Activated naive CD8-positive, alpha-beta T cell treated with anti-CD3 and anti-CD28 coated beads, Interleukin-2, amount 50 U/mL, for 24 hours (primary cell): ENCODE data around the gene VPS25.
A peak's percentile ranks its signal among the peaks of the same experiment; 100 is the strongest.
"Not testable (repeated sequence)": the region's sequence is repeated elsewhere in the genome, so short reads cannot be mapped to it uniquely, and the experiment has no call there.

ENCODE experiments used
- ATAC-seq: fragments of 150-1000 bp; cut with Tn5 transposase; one replicate; pipeline ENCODE4 v1.10.0; 2021
- DNase-seq: peaks from one replicate; pipeline ENCODE4 v3.0.0; 2021
- H3K27ac Mint-ChIP-seq: one replicate; pipeline ENCODE4 v1.8.0; 2021; ENCODE audit warnings: mild to moderate bottlenecking, mixed read lengths
- H3K27me3 Mint-ChIP-seq: one replicate; pipeline ENCODE4 v1.8.0; 2021; ENCODE audit warnings: mixed read lengths
- H3K36me3 Mint-ChIP-seq: one replicate; pipeline ENCODE4 v1.8.0; 2021; ENCODE audit warnings: low read depth, mixed read lengths
- H3K4me1 Mint-ChIP-seq: one replicate; pipeline ENCODE4 v1.8.0; 2021; ENCODE audit warnings: mixed read lengths
- H3K4me3 Mint-ChIP-seq: one replicate; pipeline ENCODE4 v1.8.0; 2021; ENCODE audit warnings: mild to moderate bottlenecking, moderate library complexity, mixed read lengths
- H3K9me3 Mint-ChIP-seq: one replicate; pipeline ENCODE4 v1.8.0; 2021; ENCODE audit warnings: mixed read lengths

VPS25 gene

DNA sequence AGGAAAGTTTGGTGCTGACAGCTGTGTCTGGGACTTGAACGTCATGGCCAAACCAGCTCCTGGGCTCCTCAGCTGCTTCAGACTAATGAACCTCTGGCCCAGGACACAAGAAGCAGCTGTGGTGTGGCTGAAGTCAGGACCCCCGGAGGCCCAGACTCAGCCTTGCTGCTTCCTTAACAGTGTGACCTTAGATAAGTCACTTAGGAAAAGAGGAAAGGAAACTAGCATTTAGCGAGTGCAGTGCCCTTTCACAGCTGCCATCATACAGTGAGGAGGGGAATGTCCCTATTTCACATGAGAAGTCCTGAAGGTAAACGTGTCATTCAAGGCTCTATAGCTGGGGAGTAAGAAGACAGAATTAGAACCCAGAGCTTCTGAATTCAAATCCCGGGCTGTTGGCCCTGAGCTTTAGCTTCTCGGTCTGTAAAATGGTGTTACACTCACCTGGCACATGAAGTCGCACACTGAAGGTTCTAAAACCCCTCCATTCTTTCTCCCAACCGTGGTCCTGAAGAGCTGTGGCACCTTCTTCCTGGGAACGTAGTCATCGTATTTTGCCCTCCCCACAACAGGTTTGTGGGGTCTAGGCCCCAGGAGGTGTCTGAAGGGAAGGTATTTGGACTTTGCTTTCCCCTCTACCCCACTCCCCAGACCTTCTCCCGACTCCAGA lies 13.1 kb upstream of the VPS25 start:
- no peak overlapping the region for H3K4me3 Mint-ChIP-seq
- H3K27ac Mint-ChIP-seq, result no peak overlapping the region
- DNase-seq (no peak), ATAC-seq (peak; percentile 76)
- peaks cover 9% of the 10 kb centered on the region for H3K4me1 Mint-ChIP-seq
- H3K9me3 Mint-ChIP-seq, result no peaks in the 10 kb centered on the region
- H3K36me3 Mint-ChIP-seq, result no peaks in the 10 kb centered on the region
- H3K27me3 Mint-ChIP-seq, result peaks cover 50% of the 10 kb centered on the region

GRCh38 chr17:42760652-42761581 lies 12.3 kb upstream of the VPS25 start, which contains the start of gene RAMP2:
Gene RAMP2, plus strand, starts transcription at chr17:42761227. Its CDS starts 35 bp downstream, at chr17:42761262.
- peaks cover 54% of the 10 kb centered on the region for H3K27me3 Mint-ChIP-seq
- H3K4me1 Mint-ChIP-seq, result peaks cover 9% of the 10 kb centered on the region
- H3K27ac Mint-ChIP-seq, result no peak within 1 kb of the TSS
- DNase-seq, result peak; percentile 27
- no peaks in the 10 kb centered on the region for H3K36me3 Mint-ChIP-seq
- no peaks in the 10 kb centered on the region for H3K9me3 Mint-ChIP-seq
- peak within 1 kb of the TSS; percentile 4 for H3K4me3 Mint-ChIP-seq
- no peak for ATAC-seq

GRCh38 chr17:42761638-42762037 lies 11.6 kb upstream of the VPS25 start:
- Mint-ChIP-seq H3K36me3 (no peaks in the 10 kb centered on the region), H3K27me3 (peaks cover 49% of the 10 kb centered on the region), H3K9me3 (no peaks in the 10 kb centered on the region), H3K4me3 (peak overlapping the region; percentile 4), H3K27ac (no peak overlapping the region), H3K4me1 (peaks cover 9% of the 10 kb centered on the region)
- ATAC-seq, result no peak
- no peak for DNase-seq

DNA sequence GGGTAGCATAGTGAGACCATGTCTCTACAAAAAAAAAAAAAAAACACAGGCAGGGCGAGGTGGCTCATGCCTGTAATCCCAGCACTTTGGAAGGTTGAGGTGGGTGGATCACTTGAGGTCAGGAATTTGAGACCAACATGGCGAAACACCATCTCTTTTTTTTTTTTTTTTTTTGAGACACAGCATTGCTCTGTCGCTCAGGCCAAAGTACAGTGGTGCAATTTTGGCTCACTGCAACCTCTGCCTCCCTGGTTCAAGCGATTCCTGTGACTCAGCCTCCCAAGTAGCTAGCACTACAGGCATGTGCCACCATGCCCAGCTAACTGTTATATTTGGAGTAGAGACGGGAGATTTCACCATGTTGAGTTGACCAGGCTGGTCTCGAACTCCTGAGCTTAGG lies 7.1 kb upstream of the VPS25 start:
- ATAC-seq (no peak), DNase-seq (no peak)
- Mint-ChIP-seq H3K4me1 (no peaks in the 10 kb centered on the region), H3K27me3 (peaks cover 37% of the 10 kb centered on the region), H3K27ac (no peak overlapping the region), H3K9me3 (no peaks in the 10 kb centered on the region), H3K4me3 (no peak overlapping the region), H3K36me3 (no peaks in the 10 kb centered on the region)

DNA sequence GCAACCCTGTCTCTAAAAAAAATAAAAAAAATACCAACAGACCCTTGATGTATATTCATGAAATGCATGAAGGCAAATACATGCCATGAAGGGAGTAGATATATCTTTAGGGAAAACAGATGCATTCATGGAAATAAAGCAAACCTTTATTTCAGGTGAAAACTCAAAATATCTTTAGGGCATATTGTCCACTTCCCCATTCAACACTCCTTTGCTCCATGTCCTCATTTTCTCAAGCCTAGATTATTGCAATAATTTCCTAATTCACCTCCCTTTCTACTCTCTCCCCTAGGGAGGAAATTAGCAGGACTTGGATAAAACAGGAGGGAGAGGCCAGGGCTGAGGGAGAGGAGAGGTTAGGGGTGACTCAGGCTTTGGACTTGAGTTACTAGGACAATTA lies 5.7 kb upstream of the VPS25 start:
- H3K27me3 Mint-ChIP-seq, result peaks cover 28% of the 10 kb centered on the region
- H3K27ac Mint-ChIP-seq, result no peak overlapping the region
- H3K36me3 Mint-ChIP-seq, result no peaks in the 10 kb centered on the region

GRCh38 chr17:42768006-42768405 lies 5.2 kb upstream of the VPS25 start:
- H3K27ac Mint-ChIP-seq, ATAC-seq, H3K36me3 Mint-ChIP-seq, H3K9me3 Mint-ChIP-seq, H3K4me1 Mint-ChIP-seq, DNase-seq, H3K4me3 Mint-ChIP-seq: not testable (repeated sequence)
- H3K27me3 Mint-ChIP-seq, result peaks cover 23% of the 10 kb centered on the region

More for the DNA sequence above, 5.7 kb upstream of the VPS25 start:
- Mint-ChIP-seq H3K4me1 (peaks cover 4% of the 10 kb centered on the region), H3K9me3 (no peaks in the 10 kb centered on the region), H3K4me3 (no peak overlapping the region)
- ATAC-seq (no peak), DNase-seq (no peak)

DNA sequence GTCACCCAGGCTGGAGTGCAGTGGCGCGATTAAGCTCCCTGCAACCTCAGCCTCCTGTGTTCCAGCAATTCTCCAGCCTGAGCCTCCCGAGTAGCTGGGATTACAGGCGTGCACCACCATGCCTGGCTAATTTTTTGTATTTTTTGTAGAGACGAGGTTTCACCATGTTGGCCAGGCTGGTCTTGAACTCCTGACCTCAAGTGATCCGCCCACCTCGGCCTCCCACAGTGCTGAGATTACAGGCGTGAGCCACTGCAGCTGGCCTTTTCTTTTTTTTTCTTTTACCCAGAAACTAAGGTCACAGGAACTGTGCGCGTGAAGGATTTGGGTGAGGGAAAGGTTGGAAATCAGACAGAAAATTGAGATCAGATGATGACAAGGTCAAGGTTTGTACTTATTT lies 3.3 kb upstream of the VPS25 start:
- not testable (repeated sequence) for H3K9me3 Mint-ChIP-seq, H3K27ac Mint-ChIP-seq, H3K4me3 Mint-ChIP-seq, DNase-seq, ATAC-seq
- Mint-ChIP-seq H3K4me1 (peaks cover 23% of the 10 kb centered on the region), H3K36me3 (peaks cover 11% of the 10 kb centered on the region), H3K27me3 (peaks cover 14% of the 10 kb centered on the region)

GRCh38 chr17:42772945-42773289 lies 332 bp upstream of the VPS25 start:
- H3K27me3 Mint-ChIP-seq, result peaks cover under 1% of the 10 kb centered on the region
- ATAC-seq (no peak), DNase-seq (no peak)
- peaks cover 23% of the 10 kb centered on the region for H3K4me1 Mint-ChIP-seq
- H3K9me3 Mint-ChIP-seq, result no peaks in the 10 kb centered on the region
- H3K27ac Mint-ChIP-seq, result peak overlapping the region; percentile 94
- H3K36me3 Mint-ChIP-seq, result peaks cover 31% of the 10 kb centered on the region
- peak overlapping the region; percentile 97 for H3K4me3 Mint-ChIP-seq

- no peaks in the 10 kb centered on the region for H3K9me3 Mint-ChIP-seq
These were observed 957 bp downstream of the VPS25 start for GRCh38 chr17:42774066-42774745.

GRCh38 chr17:42775534-42776098 lies 2.4 kb downstream of the VPS25 start:
- DNase-seq, result no peak
- no peak for ATAC-seq
- Mint-ChIP-seq H3K4me3 (no peak overlapping the region), H3K4me1 (peaks cover 23% of the 10 kb centered on the region), H3K9me3 (no peaks in the 10 kb centered on the region), H3K36me3 (peaks cover 40% of the 10 kb centered on the region), H3K27me3 (peaks cover 8% of the 10 kb centered on the region), H3K27ac (no peak overlapping the region)

More at GRCh38 chr17:42774066-42774745, 957 bp downstream of the VPS25 start:
- no peak for DNase-seq
- Mint-ChIP-seq H3K36me3 (peaks cover 37% of the 10 kb centered on the region), H3K27me3 (no peaks in the 10 kb centered on the region), H3K4me1 (peaks cover 23% of the 10 kb centered on the region), H3K4me3 (peak overlapping the region; percentile 97), H3K27ac (peak overlapping the region; percentile 94)
- no peak for ATAC-seq

GRCh38 chr17:42778570-42778969 lies 5.3 kb downstream of the VPS25 start:
- H3K4me1 Mint-ChIP-seq, result peaks cover 25% of the 10 kb centered on the region
- no peak overlapping the region for H3K27ac Mint-ChIP-seq
- ATAC-seq (no peak), DNase-seq (no peak)
- peaks cover 31% of the 10 kb centered on the region for H3K27me3 Mint-ChIP-seq
- no peaks in the 10 kb centered on the region for H3K9me3 Mint-ChIP-seq
- peaks cover 40% of the 10 kb centered on the region for H3K36me3 Mint-ChIP-seq
- H3K4me3 Mint-ChIP-seq, result no peak overlapping the region

- Mint-ChIP-seq H3K4me3 (no peak overlapping the region), H3K27ac (no peak overlapping the region), H3K27me3 (peaks cover 38% of the 10 kb centered on the region)
These were observed 6.2 kb downstream of the VPS25 start for GRCh38 chr17:42779304-42779935.

GRCh38 chr17:42779936-42780850 lies 6.9 kb downstream of the VPS25 start, which contains the start of gene WNK4:
Gene WNK4, plus strand, starts transcription at chr17:42780610. Its CDS starts 89 bp downstream, at chr17:42780699.
- Mint-ChIP-seq H3K36me3 (peaks cover 27% of the 10 kb centered on the region), H3K4me1 (peaks cover 21% of the 10 kb centered on the region), H3K27ac (no peak within 1 kb of the TSS), H3K9me3 (no peaks in the 10 kb centered on the region), H3K4me3 (no peak within 1 kb of the TSS), H3K27me3 (peaks cover 45% of the 10 kb centered on the region)
- DNase-seq (no peak), ATAC-seq (no peak)

More at GRCh38 chr17:42779304-42779935, 6.2 kb downstream of the VPS25 start:
- peaks cover 20% of the 10 kb centered on the region for H3K4me1 Mint-ChIP-seq
- no peak for ATAC-seq
- no peaks in the 10 kb centered on the region for H3K9me3 Mint-ChIP-seq
- H3K36me3 Mint-ChIP-seq, result peaks cover 32% of the 10 kb centered on the region
- no peak for DNase-seq
